IMR-90 (cell line): ENCODE data around the gene ARHGEF17. TPM values are rescaled to one million over a fixed set of nuclear protein-coding genes. Genes with fewer than 3 reads are reported as not detected.

Experiments used
- ATAC-seq: fragments of 200-7000 bp; cut with Tn5 transposase; 2 replicates; pipeline ENCODE4 v1.9.1; 2020; ENCODE audit warnings: low read depth, mild to moderate bottlenecking, moderate library complexity
- BruUV-seq: library from RNA; stranded (reverse); fragments of 400-500 nt; replicated peaks from 2 replicates; lab custom pipeline; 2021; lab: Mats Ljungman, UMichigan
- CTCF ChIA-PET: fragments of 300-600 bp; formaldehyde crosslinking; extraction: SDS; loops from one replicate; lab custom pipeline; 2021; ENCODE audit warnings: antibody characterized with exemption; lab: Yijun Ruan, JAX
- POLR2A ChIA-PET: fragments of 300-600 bp; sonication (Branson Sonifier 250); formaldehyde crosslinking; loops from one replicate; lab custom pipeline; 2022; ENCODE audit warnings: antibody characterized with exemption; ENCODE audit not compliant: unreplicated experiment; lab: Charles Lee
- DNase-seq: peaks from one replicate; pipeline ENCODE4 v3.0.0; 2013
- H2AFZ ChIP-seq: replicated peaks from 2 replicates; pipeline ENCODE3; 2013; ENCODE audit warnings: low read length, mild to moderate bottlenecking; ENCODE audit not compliant: poor library complexity
- H2AK5ac ChIP-seq: 2 replicates; pipeline ENCODE4 v1.6.1; 2013; ENCODE audit warnings: low read depth, low read length, inconsistent platforms
- H2AK9ac ChIP-seq: replicated peaks from 2 replicates; pipeline ENCODE3; 2013; ENCODE audit warnings: mild to moderate bottlenecking, low read depth, low read length, moderate library complexity; ENCODE audit not compliant: poor library complexity
- H2BK120ac ChIP-seq: 2 replicates; pipeline ENCODE4 v1.6.1; 2013; ENCODE audit warnings: low read depth, low read length, inconsistent platforms
- H2BK15ac ChIP-seq: 3 replicates; pipeline ENCODE4 v1.6.1; 2013; ENCODE audit warnings: low read depth, low read length, inconsistent platforms
- H2BK20ac ChIP-seq: 2 replicates; pipeline ENCODE4 v1.6.1; 2013; ENCODE audit warnings: low read depth, mild to moderate bottlenecking, inconsistent platforms, low read length, moderate library complexity
- H2BK5ac ChIP-seq: 2 replicates; pipeline ENCODE4 v1.6.1; 2013; ENCODE audit warnings: mild to moderate bottlenecking, low read depth, low read length, inconsistent platforms; ENCODE audit not compliant: poor library complexity, severe bottlenecking
- H3K14ac ChIP-seq: replicated peaks from 2 replicates; pipeline ENCODE4 v1.6.1; 2013; ENCODE audit warnings: low read depth, low read length, inconsistent platforms
- H3K18ac ChIP-seq: 2 replicates; pipeline ENCODE4 v1.6.1; 2013; ENCODE audit warnings: low read depth, low read length, control low read depth
- H3K23ac ChIP-seq: 2 replicates; pipeline ENCODE4 v1.6.1; 2013; ENCODE audit warnings: low read depth, low read length, inconsistent platforms
- H3K27ac ChIP-seq: 2 replicates; pipeline ENCODE4 v1.5.1; 2013; ENCODE audit warnings: mild to moderate bottlenecking, control low read depth, low read length; ENCODE audit not compliant: insufficient read depth
- H3K27me3 ChIP-seq: 2 replicates; pipeline ENCODE4 v1.6.1; 2013; ENCODE audit warnings: low read length; ENCODE audit not compliant: control insufficient read depth, insufficient read depth
- H3K36me3 ChIP-seq: 2 replicates; pipeline ENCODE4 v1.6.1; 2013; ENCODE audit warnings: low read length, mixed read lengths; ENCODE audit not compliant: control insufficient read depth, insufficient read depth
- H3K4ac ChIP-seq: 2 replicates; pipeline ENCODE4 v1.6.1; 2013; ENCODE audit warnings: low read depth, low read length, inconsistent platforms
- H3K4me1 ChIP-seq: 2 replicates; pipeline ENCODE4 v1.6.1; 2013; ENCODE audit warnings: low read length, mixed read lengths; ENCODE audit not compliant: control insufficient read depth, insufficient read depth
- H3K4me2 ChIP-seq: 2 replicates; pipeline ENCODE4 v1.6.1; 2013; ENCODE audit warnings: low read depth, mild to moderate bottlenecking, control low read depth, low read length, moderate library complexity
- H3K4me3 ChIP-seq: 2 replicates; pipeline ENCODE4 v1.5.1; 2013; ENCODE audit warnings: low read depth, mild to moderate bottlenecking, control low read depth, low read length, moderate library complexity; ENCODE audit not compliant: insufficient read depth
- H3K56ac ChIP-seq: 2 replicates; pipeline ENCODE4 v1.6.1; 2013; ENCODE audit warnings: low read length, inconsistent platforms; ENCODE audit not compliant: insufficient read depth; ENCODE audit errors: extremely low read depth
- H3K79me1 ChIP-seq, 2 experiments: 2 replicates each; pipeline ENCODE4 v1.6.1; 2013; ENCODE audit warnings: low read length in 2 of 2, inconsistent platforms in 1 of 2, low read depth in 1 of 2
- H3K9ac ChIP-seq: 2 replicates; pipeline ENCODE4 v1.6.1; 2013; ENCODE audit warnings: low read depth, low read length, control low read depth
- H3K9me1 ChIP-seq: 2 replicates; pipeline ENCODE4 v1.6.1; 2013; ENCODE audit warnings: low read length, inconsistent platforms; ENCODE audit not compliant: insufficient read depth
- H3K9me3 ChIP-seq: 2 replicates; pipeline ENCODE4 v1.6.1; 2013; ENCODE audit warnings: low read length; ENCODE audit not compliant: control insufficient read depth, insufficient read depth
- H4K20me1 ChIP-seq: 2 replicates; pipeline ENCODE4 v1.6.1; 2013; ENCODE audit warnings: low read length, inconsistent platforms; ENCODE audit not compliant: insufficient read depth
- H4K5ac ChIP-seq: 2 replicates; pipeline ENCODE4 v1.6.1; 2013; ENCODE audit warnings: mild to moderate bottlenecking, low read depth, low read length, control low read depth
- H4K8ac ChIP-seq, 2 experiments: 2 replicates each; pipeline ENCODE4 v1.6.1; 2013; ENCODE audit warnings: low read depth in 2 of 2, low read length in 2 of 2, control low read depth in 1 of 2, inconsistent platforms in 1 of 2
- H4K91ac ChIP-seq: 2 replicates; pipeline ENCODE4 v1.6.1; 2013; ENCODE audit warnings: low read depth, low read length, inconsistent platforms; ENCODE audit not compliant: insufficient read depth
- CEBPB ChIP-seq: IDR thresholded peaks from 2 replicates; pipeline ENCODE4 v1.6.1; 2012; ENCODE audit warnings: low read depth, low read length, improper control_type of control experiment
- CTCF ChIP-seq: conservative IDR thresholded peaks from 2 replicates; pipeline ENCODE4 v1.5.1; 2012; ENCODE audit warnings: mild to moderate bottlenecking, low read depth, low read length, improper control_type of control experiment
- FOS ChIP-seq: fragments of 150-350 bp; IDR thresholded peaks from 2 replicates; pipeline ENCODE4 v1.6.1; 2016; ENCODE audit warnings: low read depth, low read length
- MAFK ChIP-seq: IDR thresholded peaks from 2 replicates; pipeline ENCODE4 v1.6.1; 2012; ENCODE audit warnings: low read depth, low read length, improper control_type of control experiment
- MAZ ChIP-seq: IDR thresholded peaks from 2 replicates; pipeline ENCODE4 v1.6.1; 2012; ENCODE audit warnings: low read depth, mild to moderate bottlenecking, low read length, improper control_type of control experiment, moderate library complexity, borderline replicate concordance
- MXI1 ChIP-seq: IDR thresholded peaks from 2 replicates; pipeline ENCODE4 v1.6.1; 2012; ENCODE audit warnings: low read depth, mild to moderate bottlenecking, low read length, moderate library complexity, borderline replicate concordance
- NFE2L2 ChIP-seq: fragments of 150-350 bp; IDR thresholded peaks from 2 replicates; pipeline ENCODE4 v1.6.1; 2016; ENCODE audit warnings: low read depth, mild to moderate bottlenecking, low read length
- POLR2A ChIP-seq: IDR thresholded peaks from 2 replicates; pipeline ENCODE4 v1.6.1; 2012; ENCODE audit warnings: mild to moderate bottlenecking, low read depth, low read length
- RAD21 ChIP-seq: IDR thresholded peaks from 2 replicates; pipeline ENCODE4 v1.6.1; 2012; ENCODE audit warnings: low read length, improper control_type of control experiment
- RCOR1 ChIP-seq: IDR thresholded peaks from 2 replicates; pipeline ENCODE4 v1.6.1; 2012; ENCODE audit warnings: mild to moderate bottlenecking, low read length, improper control_type of control experiment; ENCODE audit not compliant: insufficient replicate concordance
- RFX5 ChIP-seq: IDR thresholded peaks from 2 replicates; pipeline ENCODE4 v1.8.0; 2012; ENCODE audit warnings: low read depth, mild to moderate bottlenecking, low read length, moderate library complexity
- WGBS, 2 experiments: methylation state at CpG; one replicate each; pipeline versions ENCODE4 v1.1.5 to v1.1.7; 2013; ENCODE audit warnings: missing lambda C conversion rate in 2 of 2; ENCODE audit not compliant: insufficient read length in 1 of 2; ENCODE audit errors: extremely low coverage in 2 of 2; 5-methylcytosine and 5-hydroxymethylcytosine counted together
- dilution Hi-C: fragments of 300-500 bp; cut with HindIII; formaldehyde crosslinking; loops from one replicate; pipeline ENCODE4 v1.14.3; 2018; ENCODE audit warnings: low sequenced_read_pairs; ENCODE audit not compliant: unreplicated experiment
- in situ Hi-C: fragments of 300-500 bp; cut with MboI; formaldehyde crosslinking; loops from 3 replicates; pipeline ENCODE4 v1.14.3; 2019; ENCODE audit warnings: low sequenced_read_pairs, inconsistent platforms, mixed read lengths
- intact Hi-C: fragments of 100-400 bp; cut with micrococcal nuclease; formaldehyde crosslinking; loops from 2 replicates; pipeline ENCODE4 v1.10.0; 2022
- polyA plus RNA-seq, 3 experiments: library from polyadenylated mRNA; depleted of rRNA; stranded (reverse); fragments of >200 nt; gene quantifications; 2 replicates each; pipeline ENCODE4 v1.2.3, GENCODE V29; 2012; ENCODE audit warnings: low replicate concordance in 1 of 3
- total RNA-seq: library from RNA; depleted of rRNA; stranded (reverse); fragments of >200 nt; gene quantifications from 2 replicates; pipeline ENCODE4 v1.2.3, GENCODE V29; 2012
- TF ChIP-seq, protein P1 (sequence below): fragments of 150-350 bp; IDR thresholded peaks from 2 replicates; pipeline ENCODE4 v1.6.1; 2017; ENCODE audit warnings: mild to moderate bottlenecking, antibody characterized with exemption, low read length, low read depth
- TF ChIP-seq, protein P2 (sequence below): fragments of 150-350 bp; IDR thresholded peaks from 2 replicates; pipeline ENCODE4 v1.6.1; 2016; ENCODE audit warnings: low read depth, mild to moderate bottlenecking, low read length, moderate library complexity, borderline replicate concordance

The ARHGEF17 gene
- total and polyA plus RNA-seq, 2 of the 4 experiments (the other 2 are of a cell fraction): 21.7 to 97.7 TPM

GRCh38 chr11:73281201-73281741 is 26.8 kb upstream of the ARHGEF17 start:
- Histone ChIP-seq H3K9me3 (no peaks in the 10 kb centered on the region), H3K9me1 (no peaks in the 10 kb centered on the region; the same call in 1 of the 2 replicates), H3K4me1 (no peaks in the 10 kb centered on the region), H4K91ac (no peak overlapping the region), H2BK20ac (no peak overlapping the region), H2BK120ac (no peak overlapping the region), H2AK5ac (no peak overlapping the region), H2AFZ (no peak overlapping the region), H3K14ac (no peak overlapping the region), H3K36me3 (no peaks in the 10 kb centered on the region), H3K18ac (no peak overlapping the region), H2AK9ac (no peak overlapping the region), H3K4me3 (no peak overlapping the region), H4K5ac (no peak overlapping the region), H3K56ac (no peak overlapping the region), H3K4ac (no peak overlapping the region), H3K9ac (no peak overlapping the region), H3K27ac (no peak overlapping the region), H3K23ac (no peak overlapping the region), H3K27me3 (peaks cover 20% of the 10 kb centered on the region), H4K20me1 (no peaks in the 10 kb centered on the region), H3K4me2 (no peak overlapping the region), H3K79me1 (no peaks in the 10 kb centered on the region), H2BK15ac (no peak overlapping the region), H2BK5ac (no peak overlapping the region), H4K8ac (no peak overlapping the region)
- TF ChIP-seq FOS (no peak), MAZ (no peak), NFE2L2 (no peak), RCOR1 (no peak), CTCF (no peak), MXI1 (no peak), POLR2A (no peak), RAD21 (no peak), MAFK (no peak), CEBPB (no peak), RFX5 (no peak)
- TF ChIP-seq, protein P1, sequence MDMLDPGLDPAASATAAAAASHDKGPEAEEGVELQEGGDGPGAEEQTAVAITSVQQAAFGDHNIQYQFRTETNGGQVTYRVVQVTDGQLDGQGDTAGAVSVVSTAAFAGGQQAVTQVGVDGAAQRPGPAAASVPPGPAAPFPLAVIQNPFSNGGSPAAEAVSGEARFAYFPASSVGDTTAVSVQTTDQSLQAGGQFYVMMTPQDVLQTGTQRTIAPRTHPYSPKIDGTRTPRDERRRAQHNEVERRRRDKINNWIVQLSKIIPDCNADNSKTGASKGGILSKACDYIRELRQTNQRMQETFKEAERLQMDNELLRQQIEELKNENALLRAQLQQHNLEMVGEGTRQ: no peak
- TF ChIP-seq, protein P2, sequence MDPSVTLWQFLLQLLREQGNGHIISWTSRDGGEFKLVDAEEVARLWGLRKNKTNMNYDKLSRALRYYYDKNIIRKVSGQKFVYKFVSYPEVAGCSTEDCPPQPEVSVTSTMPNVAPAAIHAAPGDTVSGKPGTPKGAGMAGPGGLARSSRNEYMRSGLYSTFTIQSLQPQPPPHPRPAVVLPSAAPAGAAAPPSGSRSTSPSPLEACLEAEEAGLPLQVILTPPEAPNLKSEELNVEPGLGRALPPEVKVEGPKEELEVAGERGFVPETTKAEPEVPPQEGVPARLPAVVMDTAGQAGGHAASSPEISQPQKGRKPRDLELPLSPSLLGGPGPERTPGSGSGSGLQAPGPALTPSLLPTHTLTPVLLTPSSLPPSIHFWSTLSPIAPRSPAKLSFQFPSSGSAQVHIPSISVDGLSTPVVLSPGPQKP: no peak
- no TSS peak for BruUV-seq
- 92% methylated on average over 2 of the region's 3 CpGs; no CpG with 5 or more reads in 1 of the 2 experiments for WGBS, 2 experiments
- intact Hi-C loops: no loop called here
- ATAC-seq (no peak), DNase-seq (no peak)
- POLR2A ChIA-PET: no interaction called here
- dilution Hi-C loops: no loop called here
- CTCF ChIA-PET: interaction anchor here (0.7 kb wide), 1 partner anchor 357 kb away, joined by 3 read pairs; no protein-coding TSS in a partner anchor
- in situ Hi-C loops: loop anchor here (10.0 kb wide), 1 partner anchor 556 kb away; no protein-coding TSS in a partner anchor
